ENCODE data around the gene PRKAG2.

The PRKAG2 gene

GRCh38 chr7:151865070-151865670 lies 11.7 kb downstream of the PRKAG2 start:
- H3K4me3 ChIP-seq, result no peak overlapping the region
- H3K4me2 ChIP-seq, result no peak overlapping the region
- TF ChIP-seq Cebpa-rat (IDR thresholded peaks at IDR 0.05), result no peak
- 0 out of 22 replicates have a peak overlapping the region, but pooled peaks of 1 of the 11 experiments have one; percentile 2 for H3K27ac ChIP-seq
- no peak overlapping the region for H3K9ac ChIP-seq
- peaks cover 0 to 24% (median 4%) of the 10 kb centered on the region in 11 experiments; a peak in 8 of 22 replicates for H4K20me1 ChIP-seq
- peaks cover 26 to 42% (median 29%) of the 10 kb centered on the region in 10 experiments for H3K4me1 ChIP-seq
- H3K9me3 ChIP-seq (replicated peaks in 1 of 11), result no peaks in the 10 kb centered on the region
- H3K27me3 ChIP-seq, result no peaks in the 10 kb centered on the region
- H3K36me3 ChIP-seq, result no peaks in the 10 kb centered on the region

GRCh38 chr7:151864561-151864960 lies 12.4 kb downstream of the PRKAG2 start:
- H3K4me1 ChIP-seq, result peaks cover 32 to 41% (median 34%) of the 10 kb centered on the region in 10 experiments
- H3K4me3 ChIP-seq, result no peak overlapping the region
- no peaks in the 10 kb centered on the region for H3K9me3 ChIP-seq (replicated peaks in 1 of 11)
- H3K27me3 ChIP-seq, result no peaks in the 10 kb centered on the region
- TF ChIP-seq Cebpa-rat (IDR thresholded peaks at IDR 0.05), result no peak
- 0 out of 22 replicates have a peak overlapping the region, but pooled peaks of 1 of the 11 experiments have one; percentile 27 for H3K9ac ChIP-seq
- peaks cover 0 to 20% (median 6%) of the 10 kb centered on the region in 11 experiments; a peak in 8 of 22 replicates for H4K20me1 ChIP-seq
- peak overlapping the region in 10 of 11 experiments; percentile 7 to 67 (median 54); a peak in 16 of 22 replicates for H3K4me2 ChIP-seq
- peaks cover 0 to 3% (median 0%) of the 10 kb centered on the region in 11 experiments; a peak in 2 of 22 replicates for H3K36me3 ChIP-seq
- H3K27ac ChIP-seq, result 0 out of 22 replicates have a peak overlapping the region, but pooled peaks of 1 of the 11 experiments have one; percentile 14

- Histone ChIP-seq H3K27me3 (no peaks in the 10 kb centered on the region), H3K9ac (peak overlapping the region in 1 of 11 experiments; percentile 27; a peak in 1 of 22 replicates), H3K27ac (peak overlapping the region in 1 of 11 experiments; percentile 14; a peak in 1 of 22 replicates), H3K4me2 (peak overlapping the region; percentile 7 to 67 (median 50); a peak in 21 of 22 replicates), H4K20me1 (peaks cover 0 to 17% (median 9%) of the 10 kb centered on the region in 11 experiments; a peak in 8 of 22 replicates), H3K9me3 (replicated peaks in 1 of 11) (no peaks in the 10 kb centered on the region), H3K4me1 (peaks cover 28 to 39% (median 34%) of the 10 kb centered on the region in 10 experiments), H3K36me3 (peaks cover 0 to 7% (median 0%) of the 10 kb centered on the region in 11 experiments; a peak in 2 of 22 replicates), H3K4me3 (no peak overlapping the region)
- TF ChIP-seq Cebpa-rat (IDR thresholded peaks at IDR 0.05), result no peak
Measured at GRCh38 chr7:151864081-151864480, 12.8 kb downstream of the PRKAG2 start.

- Histone ChIP-seq H3K9me3 (replicated peaks in 1 of 11) (no peaks in the 10 kb centered on the region), H3K27me3 (no peaks in the 10 kb centered on the region), H3K4me3 (no peak overlapping the region), H3K4me1 (peaks cover 28 to 38% (median 34%) of the 10 kb centered on the region in 10 experiments), H3K9ac (no peak overlapping the region; a peak in 1 of 22 replicates), H4K20me1 (peaks cover 0 to 17% (median 9%) of the 10 kb centered on the region in 11 experiments; a peak in 8 of 22 replicates), H3K4me2 (peak overlapping the region; percentile 25 to 67 (median 50); a peak in 21 of 22 replicates), H3K27ac (no peak overlapping the region), H3K36me3 (peaks cover 0 to 7% (median 0%) of the 10 kb centered on the region in 11 experiments; a peak in 2 of 22 replicates)
- no peak for TF ChIP-seq Cebpa-rat (IDR thresholded peaks at IDR 0.05)
Measured at GRCh38 chr7:151863386-151864079, 13.4 kb downstream of the PRKAG2 start.

- peaks cover 0 to 7% (median 0%) of the 10 kb centered on the region in 11 experiments; a peak in 2 of 22 replicates for H3K36me3 ChIP-seq
- H3K4me2 ChIP-seq, result peak overlapping the region in 10 of 11 experiments; percentile 25 to 67 (median 48); a peak in 15 of 22 replicates
- H3K27me3 ChIP-seq, result no peaks in the 10 kb centered on the region
- H3K9me3 ChIP-seq (replicated peaks in 1 of 11), result no peaks in the 10 kb centered on the region
- no peak overlapping the region for H3K27ac ChIP-seq
- H4K20me1 ChIP-seq, result peaks cover 0 to 17% (median 9%) of the 10 kb centered on the region in 11 experiments; a peak in 8 of 22 replicates
- no peak overlapping the region for H3K9ac ChIP-seq
- no peak for TF ChIP-seq Cebpa-rat (IDR thresholded peaks at IDR 0.05)
- H3K4me3 ChIP-seq, result no peak overlapping the region
- peaks cover 25 to 37% (median 34%) of the 10 kb centered on the region in 10 experiments for H3K4me1 ChIP-seq
Measured at GRCh38 chr7:151862606-151863381, 14.1 kb downstream of the PRKAG2 start.

- Histone ChIP-seq H3K27me3 (no peaks in the 10 kb centered on the region), H3K36me3 (peaks cover 0 to 7% (median 0%) of the 10 kb centered on the region in 11 experiments; a peak in 2 of 22 replicates), H3K27ac (no peak overlapping the region), H3K9me3 (replicated peaks in 1 of 11) (no peaks in the 10 kb centered on the region), H4K20me1 (peaks cover 0 to 17% (median 7%) of the 10 kb centered on the region in 11 experiments; a peak in 8 of 22 replicates), H3K4me1 (peaks cover 20 to 36% (median 33%) of the 10 kb centered on the region in 10 experiments), H3K4me3 (no peak overlapping the region), H3K9ac (no peak overlapping the region), H3K4me2 (no peak overlapping the region)
- TF ChIP-seq Cebpa-rat (IDR thresholded peaks at IDR 0.05), result no peak
Measured at GRCh38 chr7:151861881-151862280, 15.0 kb downstream of the PRKAG2 start.

GRCh38 chr7:151860771-151861170 lies 16.1 kb downstream of the PRKAG2 start:
- Histone ChIP-seq H3K4me2 (peak overlapping the region in 8 of 11 experiments; percentile 27 to 72 (median 56); a peak in 15 of 22 replicates), H3K4me1 (peaks cover 16 to 36% (median 33%) of the 10 kb centered on the region in 10 experiments), H3K4me3 (no peak overlapping the region), H3K27ac (no peak overlapping the region), H3K27me3 (no peaks in the 10 kb centered on the region), H3K9ac (no peak overlapping the region), H3K36me3 (peaks cover 0 to 7% (median 0%) of the 10 kb centered on the region in 11 experiments; a peak in 2 of 22 replicates), H4K20me1 (peaks cover 0 to 17% (median 4%) of the 10 kb centered on the region in 11 experiments; a peak in 8 of 22 replicates), H3K9me3 (replicated peaks in 1 of 11) (no peaks in the 10 kb centered on the region)
- TF ChIP-seq Cebpa-rat (IDR thresholded peaks at IDR 0.05), result no peak

All from BLaER1 treated with 17β-estradiol and CSF1 and Interleukin-3, amounts not matched to agents 10 nM and 100 nM (cell line).